HCEC 1CT (cell line): ENCODE data around the gene PARVA.

Experiments used
- DNase-seq: peaks from one replicate; pipeline ENCODE4 v3.0.0-alpha.2; 2017

PARVA gene

GRCh38 chr11:12408156-12408770 lies 30.9 kb downstream of the PARVA start:
- no peak for DNase-seq

GRCh38 chr11:12409621-12410005 lies 32.2 kb downstream of the PARVA start:
- peak; percentile 40 for DNase-seq

- peak; percentile 53 for DNase-seq
Measured at GRCh38 chr11:12410006-12410728, 32.8 kb downstream of the PARVA start.

- DNase-seq: no peak
Measured at GRCh38 chr11:12411393-12411792, 34.0 kb downstream of the PARVA start.

GRCh38 chr11:12411806-12412727 lies 34.7 kb downstream of the PARVA start:
- peak; percentile 92 for DNase-seq

GRCh38 chr11:12413141-12414052 lies 36.0 kb downstream of the PARVA start:
- DNase-seq: no peak

- DNase-seq: no peak
Measured at GRCh38 chr11:12414611-12415010, 37.2 kb downstream of the PARVA start.

GRCh38 chr11:12415342-12415966 lies 38.1 kb downstream of the PARVA start:
- DNase-seq: no peak

- DNase-seq: no peak
Measured at GRCh38 chr11:12416552-12416951, 39.2 kb downstream of the PARVA start.

GRCh38 chr11:12417691-12418611 lies 40.6 kb downstream of the PARVA start:
- DNase-seq: no peak

GRCh38 chr11:12420040-12420439 lies 42.7 kb downstream of the PARVA start:
- DNase-seq: no peak

GRCh38 chr11:12420706-12421105 lies 43.3 kb downstream of the PARVA start:
- no peak for DNase-seq

- DNase-seq: no peak
Measured at GRCh38 chr11:12421386-12421785, 44.0 kb downstream of the PARVA start.

- no peak for DNase-seq
Measured at GRCh38 chr11:12426176-12426575, 48.8 kb downstream of the PARVA start.

GRCh38 chr11:12429155-12429554 lies 51.8 kb downstream of the PARVA start:
- no peak for DNase-seq

- DNase-seq: peak; percentile 73
Measured at GRCh38 chr11:12430351-12430750, 53.0 kb downstream of the PARVA start.

GRCh38 chr11:12430954-12431595 lies 53.7 kb downstream of the PARVA start:
- peak; percentile 88 for DNase-seq

- no peak for DNase-seq
Measured at GRCh38 chr11:12432507-12432906, 55.1 kb downstream of the PARVA start.

- no peak for DNase-seq
Measured at GRCh38 chr11:12433121-12433520, 55.8 kb downstream of the PARVA start.

- DNase-seq: peak; percentile 96
Measured at GRCh38 chr11:12433571-12434324, 56.4 kb downstream of the PARVA start.
